HepG2 (cell line): ENCODE measurements around the gene BLMH. TPM values are rescaled to one million over a fixed set of nuclear protein-coding genes. Genes with fewer than 3 reads are reported as not detected.

Experiments
- ATAC-seq: fragments of 200-7000 bp; cut with Tn5 transposase; 3 replicates; pipeline ENCODE4 v1.9.1; 2020; ENCODE audit warnings: mild to moderate bottlenecking, moderate library complexity
- BruUV-seq: library from RNA; stranded (reverse); fragments of 400-500 nt; replicated peaks from 2 replicates; lab custom pipeline; 2021; lab: Mats Ljungman, UMichigan
- CTCF ChIA-PET: fragments of 300-600 bp; formaldehyde crosslinking; extraction: SDS; loops from one replicate; lab custom pipeline; 2021; ENCODE audit warnings: low total read pairs, inconsistent platforms, low intra/inter-chr PET ratio; lab: Yijun Ruan, JAX
- POLR2A ChIA-PET: fragments of 350-600 bp; sonication (Branson Sonifier 250); formaldehyde crosslinking; loops from one replicate; lab custom pipeline; 2020; ENCODE audit warnings: antibody characterized with exemption, inconsistent platforms; lab: Yijun Ruan, JAX
- DNase-seq: peaks from one replicate; pipeline ENCODE4 v3.0.0-alpha.2; 2015; ENCODE audit warnings: low spot score
- FAIRE-seq: peaks from 3 replicates; lab custom pipeline; 2011; peaks lifted over from hg19 to GRCh38; lab: Jason Lieb, UNC
- H2AFZ ChIP-seq: one replicate; pipeline ENCODE4 v1.6.1; 2011; ENCODE audit warnings: low read length, inconsistent platforms
- H3K27ac ChIP-seq: fragments of 300-600 bp; 3 replicates; pipeline ENCODE4 v1.8.0; 2011; ENCODE audit warnings: mixed run types, mild to moderate bottlenecking, mixed read lengths, low read length, inconsistent platforms; ENCODE audit not compliant: insufficient read depth; ENCODE audit errors: extremely low read length
- H3K27me3 ChIP-seq, 2 experiments: fragments of 200-600 bp in 1 of 2; 2 replicates in 1 of 2; 3 replicates in 1 of 2; pipeline versions ENCODE4 v1.6.0 to v1.8.0; 2011; ENCODE audit warnings: low read length in 2 of 2, mild to moderate bottlenecking in 2 of 2, moderate library complexity in 2 of 2, inconsistent platforms in 1 of 2; ENCODE audit not compliant: insufficient read depth in 2 of 2, control insufficient read depth in 1 of 2
- H3K36me3 ChIP-seq, 2 experiments: fragments of 200-600 bp in 1 of 2; replicated peaks in 1 of 2; 2 replicates in 1 of 2; 3 replicates in 1 of 2; pipeline versions ENCODE4 v1.5.1 to v1.8.0; 2011; ENCODE audit warnings: low read length in 2 of 2, inconsistent platforms in 1 of 2; ENCODE audit not compliant: insufficient read depth in 2 of 2, control insufficient read depth in 1 of 2
- H3K4me1 ChIP-seq: 2 replicates; pipeline ENCODE4 v1.5.1; 2012; ENCODE audit warnings: low read length, inconsistent platforms; ENCODE audit not compliant: insufficient read depth
- H3K4me2 ChIP-seq: 2 replicates; pipeline ENCODE4 v1.6.0; 2011; ENCODE audit warnings: low read depth, low read length, inconsistent platforms
- H3K4me3 ChIP-seq, 3 experiments: fragments of 200-600 bp in 1 of 3; sonication (generic), shearing (Covaris generic) in 1 of 3; replicated peaks in 1 of 3; 2 replicates each; pipeline ENCODE4 v1.5.1; 2011 to 2016; ENCODE audit warnings: low read length in 3 of 3, inconsistent platforms in 2 of 3, low read depth in 2 of 3, mild to moderate bottlenecking in 2 of 3, control low read depth in 1 of 3, mixed read lengths in 1 of 3; ENCODE audit not compliant: insufficient read depth in 1 of 3
- H3K79me2 ChIP-seq: one replicate; pipeline ENCODE4 v1.6.1; 2011; ENCODE audit warnings: low read length, inconsistent platforms; ENCODE audit not compliant: insufficient read depth
- H3K9ac ChIP-seq: 2 replicates; pipeline ENCODE4 v1.6.0; 2011; ENCODE audit warnings: mild to moderate bottlenecking, low read depth, low read length, inconsistent platforms; ENCODE audit not compliant: insufficient read depth
- H3K9me3 ChIP-seq: 2 replicates; pipeline ENCODE4 v1.5.1; 2012; ENCODE audit warnings: mild to moderate bottlenecking, low read length
- H4K20me1 ChIP-seq: 2 replicates; pipeline ENCODE4 v1.6.0; 2011; ENCODE audit warnings: inconsistent platforms, mild to moderate bottlenecking, low read length, moderate library complexity; ENCODE audit not compliant: insufficient read depth
- BCL3 ChIP-seq: sonication (generic); formaldehyde crosslinking; IDR thresholded peaks from 2 replicates; pipeline ENCODE4 v1.5.1; 2020; ENCODE audit warnings: mild to moderate bottlenecking, missing genetic modification reagents, moderate library complexity
- CEBPB ChIP-seq: IDR thresholded peaks from 2 replicates; pipeline ENCODE4 v1.6.1; 2011; ENCODE audit warnings: low read depth, low read length, improper control_type of control experiment, borderline replicate concordance
- FOSL1 ChIP-seq: sonication (generic); formaldehyde crosslinking; IDR thresholded peaks from 2 replicates; pipeline ENCODE4 v1.9.0; 2021; ENCODE audit warnings: missing genetic modification reagents, borderline replicate concordance
- HCFC1 ChIP-seq: fragments of 150-350 bp; IDR thresholded peaks from 2 replicates; pipeline ENCODE4 v1.6.1; 2014; ENCODE audit warnings: low read depth, low read length
- HNRNPH1 ChIP-seq: fragments of 200-400 bp; formaldehyde crosslinking; optimal IDR thresholded peaks from 2 replicates; pipeline ENCODE3; 2017; ENCODE audit warnings: mild to moderate bottlenecking, low read depth, low read length
- IKZF4 ChIP-seq: sonication (generic); formaldehyde crosslinking; IDR thresholded peaks from 2 replicates; pipeline ENCODE4 v1.5.1; 2020; ENCODE audit warnings: borderline replicate concordance, mild to moderate bottlenecking, low read depth, missing genetic modification reagents; ENCODE audit errors: not compliant biosample characterization
- PHF20 ChIP-seq: sonication (generic); formaldehyde crosslinking; IDR thresholded peaks from 2 replicates; pipeline ENCODE4 v1.5.0; 2020; ENCODE audit warnings: mild to moderate bottlenecking, missing genetic modification reagents
- PHF21A ChIP-seq: sonication (generic); formaldehyde crosslinking; IDR thresholded peaks from 2 replicates; pipeline ENCODE4 v1.5.0; 2020; ENCODE audit warnings: mild to moderate bottlenecking, missing genetic modification reagents
- REST ChIP-seq, 2 experiments: IDR thresholded peaks; 2 replicates each; pipeline ENCODE4 v1.6.1; 2011 to 2012; ENCODE audit warnings: low read length in 2 of 2, borderline replicate concordance in 1 of 2, low read depth in 1 of 2, mild to moderate bottlenecking in 1 of 2, moderate library complexity in 1 of 2
- SP1 ChIP-seq, 2 experiments: fragments of 450-650 bp in 1 of 2; sonication (generic) in 1 of 2; formaldehyde crosslinking in 1 of 2; IDR thresholded peaks; 2 replicates each; pipeline versions ENCODE4 v1.4.0 to v1.6.1; 2016 to 2020; ENCODE audit warnings: missing genetic modification reagents in 1 of 2
- TP53 ChIP-seq: sonication (generic); formaldehyde crosslinking; conservative IDR thresholded peaks from 2 replicates; pipeline ENCODE4 v1.4.0; 2020; ENCODE audit warnings: missing genetic modification reagents
- TSC22D2 ChIP-seq: sonication (generic); formaldehyde crosslinking; IDR thresholded peaks from 2 replicates; pipeline ENCODE4 v1.5.1; 2020; ENCODE audit warnings: missing genetic modification reagents, mild to moderate bottlenecking, borderline replicate concordance
- ZBTB38 ChIP-seq: sonication (generic); formaldehyde crosslinking; IDR thresholded peaks from 2 replicates; pipeline ENCODE4 v1.5.1; 2020; ENCODE audit warnings: mild to moderate bottlenecking, missing genetic modification reagents
- ZNF17 ChIP-seq: sonication (generic); formaldehyde crosslinking; IDR thresholded peaks from 2 replicates; pipeline ENCODE4 v1.5.0; 2020; ENCODE audit warnings: mild to moderate bottlenecking, missing genetic modification reagents
- ZNF451 ChIP-seq: sonication (generic); formaldehyde crosslinking; IDR thresholded peaks from 2 replicates; pipeline ENCODE4 v1.5.0; 2020; ENCODE audit warnings: mild to moderate bottlenecking, missing genetic modification reagents
- ZNF792 ChIP-seq: IDR thresholded peaks from 2 replicates; pipeline ENCODE4 v1.6.1; 2016
- ZNF879 ChIP-seq: sonication (generic); formaldehyde crosslinking; IDR thresholded peaks from 2 replicates; pipeline ENCODE4 v1.8.1; 2023; ENCODE audit warnings: missing genetic modification reagents
- ZNF891 ChIP-seq: sonication (generic); formaldehyde crosslinking; IDR thresholded peaks from 2 replicates; pipeline ENCODE4 v1.5.0; 2020; ENCODE audit warnings: mild to moderate bottlenecking, missing genetic modification reagents
- WGBS: methylation state at CpG from one replicate; pipeline ENCODE4 v1.1.6; 2017; ENCODE audit warnings: low lambda C conversion rate; 5-methylcytosine and 5-hydroxymethylcytosine counted together
- in situ Hi-C: cut with HindIII; loops from 2 replicates; pipeline ENCODE4 v1.10.0; 2017; ENCODE audit warnings: low pct_unique_long_range_greater_than_20kb; ENCODE audit not compliant: extremely low pct_ligation_motif_present
- intact Hi-C: fragments of 100-400 bp; cut with micrococcal nuclease; formaldehyde crosslinking; loops from one replicate; pipeline ENCODE4 v1.10.0; 2022; ENCODE audit not compliant: unreplicated experiment
- polyA plus RNA-seq, 8 experiments: library from polyadenylated mRNA; depleted of rRNA in 3 of 8; stranded (reverse) in 7 of 8; unstranded in 1 of 8; fragments of >200 nt; fragmentation: Illumina TruSeq in 4 of 8; extraction: Trizol in 4 of 8; gene quantifications; 2 replicates each; pipeline versions ENCODE4 v1.2.1 to v1.2.3, GENCODE V29; 2011 to 2016; ENCODE audit warnings: low read depth in 4 of 8, missing spikeins in 1 of 8, mixed read lengths in 1 of 8; ENCODE audit not compliant: insufficient read depth in 1 of 8
- total RNA-seq, 5 experiments: library from RNA; depleted of rRNA; stranded (reverse); fragments of >200 nt; fragmentation: Illumina TruSeq; extraction: Trizol; gene quantifications; 2 replicates each; pipeline ENCODE4 v1.2.3, GENCODE V29; 2016; ENCODE audit warnings: low read depth in 1 of 5
- TF ChIP-seq, protein P1 (sequence below): IDR thresholded peaks from 2 replicates; pipeline ENCODE4 v1.6.1; 2018; ENCODE audit warnings: missing genetic modification reagents

Gene BLMH
- total and polyA plus RNA-seq, 2 of the 13 experiments (the other 11 are each of a cell fraction or from before 2014, with no cell fraction given): 12.1 to 41.0 TPM

DNA sequence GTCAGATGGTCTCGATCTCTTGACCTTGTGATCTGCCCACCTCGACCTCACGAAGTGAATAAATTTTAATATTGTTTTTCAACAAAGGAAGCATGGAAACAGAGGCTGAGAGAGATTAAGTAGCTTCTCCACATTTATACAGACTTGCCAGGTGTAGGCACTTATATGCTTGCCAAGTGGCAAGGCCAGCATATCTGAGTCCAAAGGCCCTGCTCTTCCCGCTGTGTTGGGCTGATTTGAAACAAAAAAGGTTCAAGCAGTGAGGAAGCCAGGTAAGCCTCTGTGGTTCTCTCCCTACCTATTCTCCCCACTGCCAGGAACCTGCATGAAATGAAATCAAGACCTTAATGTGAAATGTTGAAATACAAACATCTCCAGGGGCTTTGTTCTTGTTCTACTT, 48.7 kb downstream of the BLMH start:
- Histone ChIP-seq H2AFZ (no peak overlapping the region), H3K9ac (no peak overlapping the region), H3K27me3 (no peaks in the 10 kb centered on the region), H3K27ac (no peak overlapping the region), H3K4me1 (peaks cover 16% of the 10 kb centered on the region), H3K79me2 (no peaks in the 10 kb centered on the region), H4K20me1 (no peaks in the 10 kb centered on the region), H3K4me3 (no peak overlapping the region), H3K4me2 (no peak overlapping the region), H3K36me3 (peaks cover 1 to 4% of the 10 kb centered on the region in 2 experiments; a peak in 2 of 5 replicates), H3K9me3 (no peaks in the 10 kb centered on the region)
- no TSS peak for BruUV-seq
- no peak for DNase-seq
- intact Hi-C loops: no loop called here
- in situ Hi-C loops: no loop called here
- CTCF ChIA-PET: no interaction called here
- FAIRE-seq: no peak
- TF ChIP-seq TP53 (CRISPR knock-in tag) (no peak), REST (IDR thresholded peaks at IDR 0.05; ENCODE audit: borderline replicate concordance in 1 of 2, low read depth in 1 of 2, low read length in 2 of 2) (no peak), HNRNPH1 (no peak), BCL3 (CRISPR knock-in tag) (no peak), CEBPB (no peak), ZNF879 (CRISPR knock-in tag) (no peak), IKZF4 (no peak), ZNF451 (CRISPR knock-in tag) (no peak), PHF20 (no peak), ZNF891 (no peak), ZNF17 (CRISPR knock-in tag) (no peak), TSC22D2 (CRISPR knock-in tag) (no peak), SP1 (IDR thresholded peaks at IDR 0.05) (no peak), SP1 (CRISPR knock-in tag; IDR thresholded peaks at IDR 0.05) (no peak), PHF21A (CRISPR knock-in tag) (no peak), ZNF792 (no peak), ZBTB38 (CRISPR knock-in tag) (no peak), FOSL1 (CRISPR knock-in tag) (no peak), HCFC1 (no peak)
- TF ChIP-seq, protein P1, sequence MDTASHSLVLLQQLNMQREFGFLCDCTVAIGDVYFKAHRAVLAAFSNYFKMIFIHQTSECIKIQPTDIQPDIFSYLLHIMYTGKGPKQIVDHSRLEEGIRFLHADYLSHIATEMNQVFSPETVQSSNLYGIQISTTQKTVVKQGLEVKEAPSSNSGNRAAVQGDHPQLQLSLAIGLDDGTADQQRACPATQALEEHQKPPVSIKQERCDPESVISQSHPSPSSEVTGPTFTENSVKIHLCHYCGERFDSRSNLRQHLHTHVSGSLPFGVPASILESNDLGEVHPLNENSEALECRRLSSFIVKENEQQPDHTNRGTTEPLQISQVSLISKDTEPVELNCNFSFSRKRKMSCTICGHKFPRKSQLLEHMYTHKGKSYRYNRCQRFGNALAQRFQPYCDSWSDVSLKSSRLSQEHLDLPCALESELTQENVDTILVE: no peak
- WGBS: 82% methylated on average over 4 of the region's 4 CpGs
- POLR2A ChIA-PET: no interaction called here
- no peak for ATAC-seq
